Measurements from ENCODE around the gene MMP20. TPM values are rescaled to one million over a fixed set of nuclear protein-coding genes. Genes with fewer than 3 reads are reported as not detected.
A peak's percentile ranks its signal among the peaks of the same experiment; 100 is the strongest.

Gene MMP20
- total RNA-seq, 1 experiment from 2014 or later = not detected

DNA sequence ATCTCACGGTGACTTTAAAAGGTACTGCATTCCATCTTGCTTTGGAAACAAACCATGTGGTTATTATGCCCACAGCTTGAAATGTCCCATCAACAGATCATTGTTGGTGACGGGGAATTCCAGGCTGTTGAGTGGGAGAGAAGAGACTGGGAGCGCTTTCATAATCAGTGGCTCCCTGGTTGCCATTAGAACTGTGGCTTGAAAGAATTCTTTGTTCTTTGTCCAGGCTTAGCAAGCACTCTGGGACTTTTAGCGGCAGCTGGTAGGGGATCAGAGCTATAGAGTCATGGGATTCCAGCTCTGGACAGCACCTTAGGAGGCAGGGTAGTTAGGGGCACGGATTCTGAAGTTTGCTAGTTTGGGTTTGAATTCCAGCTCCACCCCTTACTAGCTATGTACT lies 22.0 kb downstream of the MMP20 start:
- intact Hi-C loops (cut with micrococcal nuclease; ENCODE audit: unreplicated experiment) = no loop called here
- no TSS peak for BruUV-seq (replicated peaks)
- DNase-seq (ENCODE audit: low read depth, low spot score) = no peak
- ChIA-PET CTCF (no interaction called here), POLR2A (interaction anchor here (0.6 kb wide), 1 partner anchor 243 kb away, joined by 6 read pairs; no protein-coding TSS in a partner anchor)
- no peaks in the 10 kb centered on the region for H3K9me3 ChIP-seq (ENCODE audit: control insufficient read depth, insufficient read depth, low read depth, low read length)
- no peaks in the 10 kb centered on the region for H3K27me3 ChIP-seq (ENCODE audit: control insufficient read depth, insufficient read depth, low read length)
- no peak overlapping the region for H3K4me3 ChIP-seq (ENCODE audit: low read depth in 2 of 2, low read length in 2 of 2)
- in situ Hi-C loops (cut with HindIII; ENCODE audit: low pct_unique_long_range_greater_than_20kb, low sequenced_read_pairs) = no loop called here
- peak overlapping the region; percentile 93 for H3K27ac ChIP-seq (ENCODE audit: low read length)
- H3K4me1 ChIP-seq (ENCODE audit: control insufficient read depth, insufficient read depth, low read length) = peaks cover 53% of the 10 kb centered on the region
- TF ChIP-seq, protein P1, sequence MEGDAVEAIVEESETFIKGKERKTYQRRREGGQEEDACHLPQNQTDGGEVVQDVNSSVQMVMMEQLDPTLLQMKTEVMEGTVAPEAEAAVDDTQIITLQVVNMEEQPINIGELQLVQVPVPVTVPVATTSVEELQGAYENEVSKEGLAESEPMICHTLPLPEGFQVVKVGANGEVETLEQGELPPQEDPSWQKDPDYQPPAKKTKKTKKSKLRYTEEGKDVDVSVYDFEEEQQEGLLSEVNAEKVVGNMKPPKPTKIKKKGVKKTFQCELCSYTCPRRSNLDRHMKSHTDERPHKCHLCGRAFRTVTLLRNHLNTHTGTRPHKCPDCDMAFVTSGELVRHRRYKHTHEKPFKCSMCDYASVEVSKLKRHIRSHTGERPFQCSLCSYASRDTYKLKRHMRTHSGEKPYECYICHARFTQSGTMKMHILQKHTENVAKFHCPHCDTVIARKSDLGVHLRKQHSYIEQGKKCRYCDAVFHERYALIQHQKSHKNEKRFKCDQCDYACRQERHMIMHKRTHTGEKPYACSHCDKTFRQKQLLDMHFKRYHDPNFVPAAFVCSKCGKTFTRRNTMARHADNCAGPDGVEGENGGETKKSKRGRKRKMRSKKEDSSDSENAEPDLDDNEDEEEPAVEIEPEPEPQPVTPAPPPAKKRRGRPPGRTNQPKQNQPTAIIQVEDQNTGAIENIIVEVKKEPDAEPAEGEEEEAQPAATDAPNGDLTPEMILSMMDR (IDR thresholded peaks at IDR 0.05) = no peak
- TF ChIP-seq REST (IDR thresholded peaks at IDR 0.05; ENCODE audit: insufficient read depth in 1 of 2, low read depth in 2 of 2, low read length in 1 of 2) = 0 out of 4 replicates have a peak, but pooled peaks of 1 of the 2 experiments have one; percentile 41
- peak; percentile 38; the same call in 1 of the 2 replicates for TF ChIP-seq POLR2AphosphoS5 (IDR thresholded peaks at IDR 0.05; ENCODE audit: low read depth, low read length)
- TF ChIP-seq SIN3A (IDR thresholded peaks at IDR 0.05; ENCODE audit: borderline replicate concordance, insufficient read depth, low read depth, low read length) = no peak
- TF ChIP-seq TCF7L2 (IDR thresholded peaks at IDR 0.05; ENCODE audit: low read depth, low read length) = peak; percentile 92
- ATAC-seq = peak; percentile 73
- no peaks in the 10 kb centered on the region for H3K36me3 ChIP-seq (ENCODE audit: control insufficient read depth, insufficient read depth, low read length)

DNA sequence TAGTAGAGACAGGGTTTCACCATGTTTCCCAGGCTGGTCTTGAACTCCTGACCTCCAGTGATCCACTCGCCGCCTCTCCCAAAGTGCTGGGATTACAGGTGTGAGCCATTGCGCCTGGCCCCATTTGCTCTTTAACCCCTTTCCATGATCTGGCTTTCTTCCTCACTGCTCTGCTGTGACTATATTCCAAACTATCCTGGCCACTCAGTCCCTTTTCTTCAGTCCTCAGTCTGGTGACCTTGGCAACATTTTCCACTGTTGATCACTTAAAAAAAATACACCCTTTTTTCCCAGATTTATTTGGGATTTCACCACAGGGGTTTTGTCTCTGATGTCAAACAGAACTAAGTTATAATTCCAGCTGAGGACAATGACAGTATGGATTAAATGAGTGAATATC lies 24.5 kb downstream of the MMP20 start:
- POLR2A ChIA-PET = no interaction called here
- no peaks in the 10 kb centered on the region for H3K36me3 ChIP-seq (ENCODE audit: control insufficient read depth, insufficient read depth, low read length)
- no TSS peak for BruUV-seq (replicated peaks)
- DNase-seq (ENCODE audit: low read depth, low spot score) (no peak), ATAC-seq (no peak)
- intact Hi-C loops (cut with micrococcal nuclease; ENCODE audit: unreplicated experiment) (no loop called here), in situ Hi-C loops (cut with HindIII; ENCODE audit: low pct_unique_long_range_greater_than_20kb, low sequenced_read_pairs) (no loop called here)
- no peak for TF ChIP-seq SIN3A (IDR thresholded peaks at IDR 0.05; ENCODE audit: borderline replicate concordance, insufficient read depth, low read depth, low read length)
- TF ChIP-seq, protein P1 (IDR thresholded peaks at IDR 0.05) = no peak
- no peak for TF ChIP-seq POLR2AphosphoS5 (IDR thresholded peaks at IDR 0.05; ENCODE audit: low read depth, low read length)
- TF ChIP-seq TCF7L2 (IDR thresholded peaks at IDR 0.05; ENCODE audit: low read depth, low read length) = no peak
- no peak for TF ChIP-seq REST (IDR thresholded peaks at IDR 0.05; ENCODE audit: insufficient read depth in 1 of 2, low read depth in 2 of 2, low read length in 1 of 2)
- H3K4me3 ChIP-seq (ENCODE audit: low read depth in 2 of 2, low read length in 2 of 2) = no peak overlapping the region
- peaks cover 12% of the 10 kb centered on the region; the same call in 1 of the 2 replicates for H3K9me3 ChIP-seq (ENCODE audit: control insufficient read depth, insufficient read depth, low read depth, low read length)
- CTCF ChIA-PET = no interaction called here
- peaks cover 58% of the 10 kb centered on the region for H3K4me1 ChIP-seq (ENCODE audit: control insufficient read depth, insufficient read depth, low read length)
- peak overlapping the region; percentile 97 for H3K27ac ChIP-seq (ENCODE audit: low read length)
- H3K27me3 ChIP-seq (ENCODE audit: control insufficient read depth, insufficient read depth, low read length) = no peaks in the 10 kb centered on the region
